GM12873 (cell line): ENCODE results near the gene CHRNE.

Experiments
- TF ChIP-seq, protein P1 (sequence below): IDR thresholded peaks from 2 replicates; pipeline ENCODE4 v1.5.1; 2012; ENCODE audit warnings: low read depth, mild to moderate bottlenecking, moderate library complexity, low read length, control low read depth; ENCODE audit not compliant: insufficient read depth; ENCODE audit errors: missing control alignments

The CHRNE gene

DNA sequence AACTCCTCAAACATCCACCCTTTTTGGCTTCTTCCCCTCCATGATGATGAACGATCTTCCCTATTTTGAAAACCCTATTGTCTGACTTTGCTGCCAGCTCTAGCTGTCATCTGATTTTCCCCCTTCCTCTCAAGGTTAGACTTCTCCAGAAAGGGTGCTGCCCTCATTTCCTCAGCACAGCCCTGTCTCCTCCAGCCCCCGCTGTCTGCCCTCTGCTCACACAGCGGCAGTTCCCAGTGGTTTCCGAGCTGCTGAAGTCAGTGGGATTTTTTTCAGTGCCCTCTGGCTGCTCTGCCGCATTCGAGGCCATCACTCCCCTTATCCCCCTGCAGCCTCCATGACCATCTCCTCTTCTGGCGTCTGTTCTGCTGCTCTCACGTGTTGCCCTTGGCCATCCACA, 30.1 kb downstream of the CHRNE start:
- TF ChIP-seq, protein P1, sequence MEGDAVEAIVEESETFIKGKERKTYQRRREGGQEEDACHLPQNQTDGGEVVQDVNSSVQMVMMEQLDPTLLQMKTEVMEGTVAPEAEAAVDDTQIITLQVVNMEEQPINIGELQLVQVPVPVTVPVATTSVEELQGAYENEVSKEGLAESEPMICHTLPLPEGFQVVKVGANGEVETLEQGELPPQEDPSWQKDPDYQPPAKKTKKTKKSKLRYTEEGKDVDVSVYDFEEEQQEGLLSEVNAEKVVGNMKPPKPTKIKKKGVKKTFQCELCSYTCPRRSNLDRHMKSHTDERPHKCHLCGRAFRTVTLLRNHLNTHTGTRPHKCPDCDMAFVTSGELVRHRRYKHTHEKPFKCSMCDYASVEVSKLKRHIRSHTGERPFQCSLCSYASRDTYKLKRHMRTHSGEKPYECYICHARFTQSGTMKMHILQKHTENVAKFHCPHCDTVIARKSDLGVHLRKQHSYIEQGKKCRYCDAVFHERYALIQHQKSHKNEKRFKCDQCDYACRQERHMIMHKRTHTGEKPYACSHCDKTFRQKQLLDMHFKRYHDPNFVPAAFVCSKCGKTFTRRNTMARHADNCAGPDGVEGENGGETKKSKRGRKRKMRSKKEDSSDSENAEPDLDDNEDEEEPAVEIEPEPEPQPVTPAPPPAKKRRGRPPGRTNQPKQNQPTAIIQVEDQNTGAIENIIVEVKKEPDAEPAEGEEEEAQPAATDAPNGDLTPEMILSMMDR, result no peak

DNA sequence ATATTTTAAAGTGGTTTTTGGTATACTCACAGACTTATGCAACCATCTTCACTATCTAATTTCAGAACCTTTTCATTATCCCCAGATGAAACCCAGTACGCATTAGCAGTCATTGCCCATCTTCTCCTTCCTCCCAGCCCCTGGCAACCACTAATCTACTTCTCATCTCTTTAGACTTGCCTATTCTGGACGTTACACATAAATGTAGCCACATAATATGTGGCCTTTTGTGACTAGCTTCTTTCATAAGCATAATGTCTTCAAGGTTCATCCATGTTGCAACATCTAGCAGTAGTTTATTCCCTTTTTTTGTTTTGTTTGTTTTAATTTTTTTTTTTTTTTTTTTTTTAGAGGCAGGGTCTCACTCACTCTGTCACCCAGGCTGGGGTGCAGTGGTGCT, 32.0 kb downstream of the CHRNE start:
- TF ChIP-seq, protein P1, result no peak

DNA sequence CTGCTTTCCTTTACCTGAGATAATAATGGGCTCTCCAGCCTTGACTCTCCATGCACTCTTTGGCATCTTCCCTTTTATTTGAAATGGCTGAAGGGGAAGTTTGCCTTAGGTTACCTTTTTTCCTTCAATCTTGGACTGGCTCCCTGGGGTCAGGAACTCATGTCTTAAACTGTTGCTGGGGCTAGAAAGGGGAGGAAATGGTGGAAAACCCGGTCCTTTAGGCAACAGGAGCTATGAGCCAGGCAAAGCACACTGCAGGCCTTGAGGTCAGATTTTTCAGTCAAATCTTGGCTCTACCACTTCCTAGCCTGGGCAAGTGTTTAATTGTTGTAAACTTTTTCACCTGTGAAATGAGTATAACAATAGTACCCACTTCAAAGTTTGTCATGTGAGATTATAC, 39.6 kb downstream of the CHRNE start:
- TF ChIP-seq, protein P1, result no peak

DNA sequence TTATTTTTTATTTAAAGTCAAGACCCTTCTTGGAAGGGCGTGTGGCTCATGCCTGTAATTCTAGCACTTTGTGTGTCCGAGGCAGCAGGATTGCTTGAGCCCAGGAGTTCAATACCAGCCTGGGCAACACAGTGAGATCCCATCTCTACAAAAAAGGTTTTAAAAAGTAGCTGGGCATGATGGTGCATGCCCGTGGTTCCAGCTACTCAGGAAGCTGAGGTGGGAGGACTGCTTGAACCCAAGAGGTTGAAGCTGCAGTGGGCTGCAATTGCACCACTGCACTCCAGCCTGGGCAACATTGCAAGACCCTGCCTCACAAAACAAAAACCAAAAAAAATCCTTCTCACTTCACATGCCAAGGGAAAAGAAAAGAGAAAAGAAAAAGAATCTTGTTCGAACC, 40.2 kb downstream of the CHRNE start:
- TF ChIP-seq, protein P1, result no peak

DNA sequence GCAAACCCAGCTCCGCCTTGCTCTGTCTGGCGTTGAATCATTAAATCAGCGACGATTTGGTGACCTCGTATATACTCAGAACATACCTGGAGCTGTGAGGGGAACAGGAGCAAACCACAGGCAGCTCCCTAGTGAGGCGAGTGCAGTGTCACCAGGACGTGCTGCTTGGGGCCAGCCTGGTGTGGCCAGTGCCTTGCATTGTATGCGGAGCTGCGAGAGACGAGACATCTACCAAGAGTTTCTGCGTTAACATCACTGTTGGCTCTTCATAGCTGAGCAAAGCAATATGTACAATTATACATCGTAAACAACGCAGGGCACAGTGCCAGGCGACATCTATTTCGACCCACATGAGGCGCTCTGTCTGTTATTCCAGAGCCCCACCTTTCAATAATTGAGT, 41.8 kb downstream of the CHRNE start:
- TF ChIP-seq, protein P1, result no peak

DNA sequence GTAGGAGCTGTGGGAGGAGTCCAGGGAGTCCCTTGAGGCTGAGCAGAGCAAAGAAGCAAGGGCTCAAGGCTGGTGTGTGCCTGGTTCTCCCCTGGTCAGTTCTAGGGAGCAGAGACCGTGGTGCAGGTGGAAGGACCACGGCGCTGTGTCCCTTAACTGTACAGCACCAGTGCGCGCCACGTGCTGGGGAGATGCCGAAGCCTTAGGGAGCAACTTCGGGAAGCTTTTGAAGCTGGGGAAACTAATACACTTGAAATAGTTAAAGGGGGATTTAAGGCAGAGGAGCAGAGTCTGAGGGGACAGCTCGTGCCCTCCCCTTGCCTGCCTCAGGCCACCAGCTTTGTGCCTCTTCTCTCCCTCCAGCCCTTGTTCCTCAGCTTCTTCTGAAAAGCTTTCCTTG, 42.2 kb downstream of the CHRNE start:
- TF ChIP-seq, protein P1, result no peak

DNA sequence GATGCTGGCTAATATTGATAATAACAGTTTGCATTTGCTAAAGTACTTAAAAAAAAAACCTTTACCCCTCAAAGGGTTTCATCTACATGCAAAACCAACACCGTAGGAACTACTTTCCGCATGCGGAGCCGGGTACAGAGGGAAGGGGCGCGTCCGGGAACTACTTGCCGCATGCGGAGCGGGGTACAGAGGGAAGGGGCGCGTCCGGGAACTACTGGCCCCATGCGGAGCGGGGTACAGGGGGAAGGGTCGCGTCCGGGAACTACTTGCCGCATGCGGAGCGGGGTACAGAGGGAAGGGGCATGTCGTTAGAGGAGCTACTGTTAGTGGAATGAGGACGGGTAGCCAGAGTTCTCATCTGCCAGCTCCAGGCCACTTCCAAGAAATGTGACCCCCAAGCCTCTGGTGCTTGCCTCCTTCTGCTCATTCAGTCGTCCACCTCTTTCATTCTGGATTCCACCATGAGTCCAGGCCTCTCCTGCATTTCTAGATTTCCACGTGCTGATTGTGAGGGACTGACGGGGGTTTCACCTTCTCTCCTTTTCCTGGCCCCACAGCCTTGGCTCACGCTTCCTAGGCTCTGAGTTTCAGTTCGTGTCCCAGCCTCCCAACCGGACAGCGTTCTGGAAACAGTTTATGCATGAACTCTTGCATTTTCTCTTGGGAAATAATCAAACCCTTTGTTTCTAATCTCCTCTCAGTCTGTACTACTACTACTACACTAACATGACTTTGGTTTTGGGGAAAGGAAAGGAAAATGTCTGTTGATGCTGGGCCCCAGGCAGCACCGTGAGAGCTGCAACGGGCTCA, 42.9 kb downstream of the CHRNE start:
- TF ChIP-seq, protein P1, result no peak

DNA sequence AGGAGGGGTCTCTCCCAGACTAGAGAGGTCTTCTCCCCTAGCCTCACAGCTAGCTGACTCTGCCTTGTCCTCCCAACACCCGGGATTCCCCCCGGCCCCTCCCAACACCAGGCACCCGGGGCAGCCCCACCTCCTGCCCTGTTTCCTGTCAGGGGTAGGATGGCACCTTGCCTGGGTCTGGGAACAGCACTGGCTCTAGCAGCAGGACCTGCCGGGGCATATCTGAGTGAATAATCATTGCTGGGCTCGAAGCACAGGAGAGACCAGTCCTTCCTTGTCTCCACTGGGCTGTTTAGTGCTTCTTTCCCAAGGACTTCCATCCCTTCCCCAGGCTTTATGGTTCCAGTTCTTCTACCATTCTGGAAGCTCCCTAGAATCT, 44.0 kb downstream of the CHRNE start:
- TF ChIP-seq, protein P1, result no peak
